ENCODE measurements around the gene MRTFB. TPM values are rescaled to one million over a fixed set of nuclear protein-coding genes. Genes with fewer than 3 reads are reported as not detected.

Gene MRTFB
- total and polyA plus RNA-seq, 2 of the 13 experiments (the other 11 are each of a cell fraction or from before 2014, with no cell fraction given) = 11.4 to 14.0 TPM

- no peak for TF ChIP-seq ZBTB40 (IDR thresholded peaks at IDR 0.05)
- no peak for TF ChIP-seq ZBTB40 (CRISPR knock-in tag; IDR thresholded peaks at IDR 0.05)
- no peak for TF ChIP-seq ZNF451 (CRISPR knock-in tag; IDR thresholded peaks at IDR 0.05)
- no peak for TF ChIP-seq HMGXB4 (CRISPR knock-in tag; IDR thresholded peaks at IDR 0.05; ENCODE audit: borderline replicate concordance in 1 of 2, low read depth in 1 of 2)
- TF ChIP-seq ZMAT5 (CRISPR knock-in tag; IDR thresholded peaks at IDR 0.05; ENCODE audit: borderline replicate concordance, low read depth) = no peak
- TF ChIP-seq RBAK (CRISPR knock-in tag; IDR thresholded peaks at IDR 0.05) = no peak
- TF ChIP-seq ZNF383 (CRISPR knock-in tag; IDR thresholded peaks at IDR 0.05; ENCODE audit: borderline replicate concordance) = no peak
- no peak for TF ChIP-seq WIZ (CRISPR knock-in tag; IDR thresholded peaks at IDR 0.05)
- no peak for TF ChIP-seq KLF9 (CRISPR knock-in tag; IDR thresholded peaks at IDR 0.05; ENCODE audit: low read depth)
- no peak for TF ChIP-seq NR1H2 (CRISPR knock-in tag; IDR thresholded peaks at IDR 0.05; ENCODE audit: borderline replicate concordance, low read depth)
- no peak for TF ChIP-seq ZBTB8A (CRISPR knock-in tag; IDR thresholded peaks at IDR 0.05; ENCODE audit: borderline replicate concordance, low read depth)
- TF ChIP-seq ZNF207 (IDR thresholded peaks at IDR 0.05; ENCODE audit: borderline replicate concordance) = no peak
- no peak for TF ChIP-seq NFATC3 (CRISPR knock-in tag; IDR thresholded peaks at IDR 0.05)
- TF ChIP-seq FIP1L1 (IDR thresholded peaks at IDR 0.05; ENCODE audit: borderline replicate concordance, insufficient read depth, low read depth, low read length) = no peak
- no peak for TF ChIP-seq PLRG1 (conservative IDR thresholded peaks at IDR 0.05)
- TF ChIP-seq ZNF773 (CRISPR knock-in tag; IDR thresholded peaks at IDR 0.05; ENCODE audit: borderline replicate concordance) = no peak
- no peak for TF ChIP-seq MTF1 (CRISPR knock-in tag; IDR thresholded peaks at IDR 0.05)
- no peak for TF ChIP-seq GPN1 (CRISPR knock-in tag; IDR thresholded peaks at IDR 0.05; ENCODE audit: borderline replicate concordance)
These were observed 40.8 kb downstream of the MRTFB start (continued) for GRCh38 chr16:14111713-14112538.

Data from HepG2 (cell line).